Spleen (tissue), 11 donors: Measurements from ENCODE around the gene PALS1. TPM values are rescaled to one million over a fixed set of nuclear protein-coding genes. Genes with fewer than 3 reads are reported as not detected.
"Not testable (repeated sequence)": the region's sequence is repeated elsewhere in the genome, so short reads cannot be mapped to it uniquely, and the experiment has no call there.

Experiments used
- DNase-seq: peaks from one replicate; pipeline ENCODE4 v3.0.0-alpha.2; 2020
- H3K27ac ChIP-seq, 8 donors: fragments of 200-600 bp; sonication (generic) in 7 of 8; 1 replicate in 4 of 8; 2 replicates in 4 of 8; pipeline versions ENCODE4 v1.5.0 to v1.8.0; 2016 to 2021; ENCODE audit warnings: inconsistent platforms in 4 of 8, mild to moderate bottlenecking in 4 of 8, moderate library complexity in 1 of 8
- H3K27me3 ChIP-seq, 7 donors: fragments of 200-600 bp; sonication (generic) in 6 of 7; replicated peaks in 1 of 7; 1 replicate in 4 of 7; 2 replicates in 3 of 7; pipeline versions ENCODE4 v1.5.0 to v1.8.0; 2016 to 2021; ENCODE audit warnings: inconsistent platforms in 3 of 7, mild to moderate bottlenecking in 1 of 7
- H3K36me3 ChIP-seq, 6 donors: fragments of 200-600 bp; sonication (generic) in 5 of 6; 1 replicate in 4 of 6; 2 replicates in 2 of 6; pipeline versions ENCODE4 v1.5.0 to v1.8.0; 2016 to 2021; ENCODE audit warnings: inconsistent platforms in 2 of 6
- H3K4me1 ChIP-seq, 6 donors: fragments of 200-600 bp; sonication (generic) in 5 of 6; 1 replicate in 3 of 6; 2 replicates in 3 of 6; pipeline versions ENCODE4 v1.5.0 to v1.8.0; 2016 to 2021; ENCODE audit warnings: inconsistent platforms in 3 of 6
- H3K4me3 ChIP-seq, 8 donors: fragments of 200-600 bp; sonication (generic) in 7 of 8; 1 replicate in 4 of 8; 2 replicates in 4 of 8; pipeline versions ENCODE4 v1.5.0 to v1.8.0; 2016 to 2021; ENCODE audit warnings: inconsistent platforms in 4 of 8, mild to moderate bottlenecking in 4 of 8, moderate library complexity in 2 of 8
- H3K9me3 ChIP-seq, 8 donors: fragments of 200-600 bp; sonication (generic) in 7 of 8; 1 replicate in 4 of 8; 2 replicates in 4 of 8; pipeline versions ENCODE4 v1.5.0 to v1.8.0; 2016 to 2021; ENCODE audit warnings: inconsistent platforms in 4 of 8
- POLR2A ChIP-seq, 3 donors: fragments of 450-650 bp; IDR thresholded peaks; one replicate each; pipeline ENCODE4 v1.5.1; 2017; ENCODE audit warnings: antibody characterized with exemption in 3 of 3, mild to moderate bottlenecking in 1 of 3
- POLR2AphosphoS5 ChIP-seq, 3 donors: sonication (generic); formaldehyde crosslinking; IDR thresholded peaks; one replicate each; pipeline ENCODE4 v1.5.1; 2017; ENCODE audit warnings: antibody characterized with exemption in 3 of 3
- WGBS, 5 donors: extraction: QIAGEN DNeasy Blood & Tissue Kit in 3 of 5; methylation state at CpG; one replicate each; pipeline versions ENCODE4 v1.1.5 to v1.1.7; 2013 to 2018; 5-methylcytosine and 5-hydroxymethylcytosine counted together
- intact Hi-C: fragments of 100-400 bp; cut with DNase I; formaldehyde crosslinking; loops from one replicate; pipeline ENCODE4 v1.15.0; 2023; ENCODE audit warnings: low total_unique reads
- polyA plus RNA-seq, 3 donors: library from polyadenylated mRNA; stranded (reverse); fragments of 200-250 nt; gene quantifications; one replicate each; pipeline ENCODE4 v1.2.1, GENCODE V29; 2013
- total RNA-seq, 7 donors: library from RNA; depleted of rRNA in 3 of 7; stranded (reverse); fragments of >200 nt in 3 of 7; fragmentation: NEBNext Ultra II Directional in 4 of 7; extraction: Animal tissue kit (Norgen Biotek cat#: 25700) in 4 of 7; gene quantifications; one replicate each; pipeline versions ENCODE4 v1.1.0 to v1.2.1, GENCODE V29; 2016 to 2021
- TF ChIP-seq, protein P1 (sequence below), 11 experiments: fragments of 200-600 bp in 7 of 11; fragments of 450-650 bp in 4 of 11; sonication (generic) in 4 of 11; IDR thresholded peaks in 8 of 11; conservative IDR thresholded peaks in 3 of 11; 1 replicate in 7 of 11; 2 replicates in 4 of 11; pipeline versions ENCODE4 v1.4.0 to v1.8.0; 2016 to 2021; ENCODE audit warnings: antibody characterized with exemption in 11 of 11, inconsistent platforms in 4 of 11, mild to moderate bottlenecking in 1 of 11
- donor health status: healthy with polysubstance abuse.
- donor health status: DM: no; HTN: no; CAD: no; lungs with moderate emphysema.
- donor health status: DM: no; HTN: no; CAD: no.
- donor health status: Bipolar disorder and iron deficiency.
- donor health status: healthy.
- donor health status: DM: no; HTN: no; CAD: no.
- donor health status: DM: yes; HTN: yes; CAD: no.

The PALS1 gene
- total and polyA plus RNA-seq, 10 donors, result 2.0 to 26.8 (median 16.1) TPM

DNA sequence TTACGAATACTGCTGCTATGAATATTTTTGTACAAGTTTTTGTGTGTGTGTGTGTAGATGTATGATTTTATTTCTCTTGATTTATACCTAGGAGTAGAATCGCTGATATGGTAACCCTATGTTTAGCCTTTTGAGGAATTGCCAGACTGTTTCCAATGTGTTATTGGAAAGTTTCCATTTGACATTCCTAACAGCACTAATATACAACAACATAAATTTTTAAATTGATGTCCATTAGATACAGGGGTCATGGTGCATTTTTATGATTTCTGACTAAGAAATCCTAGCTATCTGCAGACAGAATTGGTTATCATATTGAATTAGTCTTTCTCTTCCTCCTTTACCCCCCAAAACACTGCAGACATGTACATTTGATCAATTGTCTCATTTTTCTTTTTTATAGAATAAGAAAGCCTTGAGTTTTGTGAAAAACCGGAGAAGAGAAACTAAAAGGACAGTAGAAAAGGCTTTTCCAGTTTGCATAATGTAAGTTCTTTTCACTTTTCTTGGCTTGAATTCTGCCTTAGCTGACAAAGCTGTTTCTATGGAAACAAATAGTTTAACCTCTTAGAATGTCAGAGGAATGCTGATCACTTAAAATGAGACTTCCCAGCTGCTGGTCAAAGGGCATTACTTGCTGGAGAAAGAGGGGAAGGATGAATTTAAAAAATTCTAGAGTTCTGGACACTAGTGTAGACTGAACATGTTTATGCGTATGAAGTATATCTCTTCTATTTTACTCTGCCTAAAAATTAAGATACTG, 28.2 kb downstream of the PALS1 start:
- H3K9me3 ChIP-seq, result peaks cover 0 to 7% (median 0%) of the 10 kb centered on the region in 8 donors
- DNase-seq, result no peak
- peaks cover 0 to 27% (median 0%) of the 10 kb centered on the region in 6 donors for H3K36me3 ChIP-seq
- TF ChIP-seq, protein P1, sequence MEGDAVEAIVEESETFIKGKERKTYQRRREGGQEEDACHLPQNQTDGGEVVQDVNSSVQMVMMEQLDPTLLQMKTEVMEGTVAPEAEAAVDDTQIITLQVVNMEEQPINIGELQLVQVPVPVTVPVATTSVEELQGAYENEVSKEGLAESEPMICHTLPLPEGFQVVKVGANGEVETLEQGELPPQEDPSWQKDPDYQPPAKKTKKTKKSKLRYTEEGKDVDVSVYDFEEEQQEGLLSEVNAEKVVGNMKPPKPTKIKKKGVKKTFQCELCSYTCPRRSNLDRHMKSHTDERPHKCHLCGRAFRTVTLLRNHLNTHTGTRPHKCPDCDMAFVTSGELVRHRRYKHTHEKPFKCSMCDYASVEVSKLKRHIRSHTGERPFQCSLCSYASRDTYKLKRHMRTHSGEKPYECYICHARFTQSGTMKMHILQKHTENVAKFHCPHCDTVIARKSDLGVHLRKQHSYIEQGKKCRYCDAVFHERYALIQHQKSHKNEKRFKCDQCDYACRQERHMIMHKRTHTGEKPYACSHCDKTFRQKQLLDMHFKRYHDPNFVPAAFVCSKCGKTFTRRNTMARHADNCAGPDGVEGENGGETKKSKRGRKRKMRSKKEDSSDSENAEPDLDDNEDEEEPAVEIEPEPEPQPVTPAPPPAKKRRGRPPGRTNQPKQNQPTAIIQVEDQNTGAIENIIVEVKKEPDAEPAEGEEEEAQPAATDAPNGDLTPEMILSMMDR (IDR thresholded peaks at IDR 0.05 in 8 of 11, conservative IDR thresholded peaks at IDR 0.05 in 3 of 11), result no peak
- TF ChIP-seq POLR2A (IDR thresholded peaks at IDR 0.05), result no peak
- no peak for TF ChIP-seq POLR2AphosphoS5 (IDR thresholded peaks at IDR 0.05)
- peaks cover 0 to 50% (median 20%) of the 10 kb centered on the region in 6 donors for H3K4me1 ChIP-seq
- peak overlapping the region in 3 of 8 donors; percentile 13 to 24 (median 14) for H3K4me3 ChIP-seq
- H3K27ac ChIP-seq, result peak overlapping the region in 7 of 8 donors; percentile 50 to 65 (median 57)
- 70 to 75% (median 73%) methylated on average over 4 of the region's 4 CpGs for WGBS, 5 donors
- intact Hi-C loops, result no loop called here
- no peaks in the 10 kb centered on the region for H3K27me3 ChIP-seq

DNA sequence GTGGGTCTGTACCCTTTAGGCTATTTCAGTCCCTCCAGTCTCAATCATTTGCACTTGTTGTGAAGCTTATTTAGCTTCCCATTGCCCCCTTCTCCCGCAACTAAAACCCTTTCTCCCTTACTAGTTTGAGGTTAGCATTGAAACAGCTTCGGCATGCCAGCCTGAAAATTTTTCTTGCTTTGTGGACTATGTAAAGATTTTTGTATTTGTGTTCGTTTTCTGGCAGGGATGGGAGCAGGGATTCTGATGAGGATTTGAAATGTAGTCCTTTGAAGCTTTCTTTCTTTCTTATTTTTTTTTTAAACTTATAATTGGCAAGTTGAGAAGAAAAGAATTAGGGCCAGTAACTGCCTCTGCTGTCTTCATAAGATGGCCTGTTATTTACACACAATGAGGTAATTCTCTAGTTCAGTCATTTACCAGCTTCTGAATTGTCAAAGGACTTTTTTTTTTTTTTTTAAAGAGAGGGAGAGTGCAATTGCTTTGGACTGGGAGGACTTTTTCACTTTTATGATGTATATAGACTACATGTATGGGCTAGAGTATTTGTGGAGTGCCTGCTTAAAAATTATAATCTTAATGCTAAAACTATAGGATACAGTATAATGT, 29.0 kb downstream of the PALS1 start:
- H3K36me3 ChIP-seq, result peaks cover 0 to 27% (median 0%) of the 10 kb centered on the region in 6 donors

DNA sequence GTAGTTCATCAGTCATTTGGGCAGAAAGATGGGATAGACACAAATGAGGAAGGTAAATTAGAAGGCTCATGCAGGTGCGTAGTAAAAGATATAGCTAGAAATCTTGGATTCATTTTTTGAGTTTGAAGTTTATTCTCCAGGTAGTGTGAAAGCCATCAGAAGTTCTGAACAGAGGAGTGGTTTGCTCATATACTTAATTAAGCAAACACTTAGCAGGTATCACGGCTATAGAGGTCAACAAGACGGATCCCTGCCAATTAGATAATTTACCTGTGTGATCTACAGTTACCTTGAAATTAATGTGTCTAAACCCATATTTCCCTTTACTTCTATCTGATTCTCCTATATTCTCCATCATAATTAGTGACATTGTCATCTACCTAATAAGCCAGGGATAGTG, 29.7 kb downstream of the PALS1 start:
- H3K27ac ChIP-seq, result peak overlapping the region in 6 of 8 donors; percentile 0 to 65 (median 44)
- WGBS, 5 donors, result 79 to 97% (median 92%) methylated on average over 3 of the region's 3 CpGs

More for the DNA sequence above, 29.0 kb downstream of the PALS1 start:
- Histone ChIP-seq H3K27ac (peak overlapping the region in 7 of 8 donors; percentile 36 to 65 (median 52)), H3K9me3 (peaks cover 0 to 7% (median 0%) of the 10 kb centered on the region in 8 donors), H3K27me3 (no peaks in the 10 kb centered on the region), H3K4me1 (peaks cover 0 to 50% (median 19%) of the 10 kb centered on the region in 6 donors), H3K4me3 (no peak overlapping the region)
- TF ChIP-seq, protein P1 (IDR thresholded peaks at IDR 0.05 in 8 of 11, conservative IDR thresholded peaks at IDR 0.05 in 3 of 11), result no peak
- no peak for DNase-seq
- intact Hi-C loops, result no loop called here
- 77 to 86% (median 79%) methylated on average over 3 of the region's 3 CpGs for WGBS, 5 donors

DNA sequence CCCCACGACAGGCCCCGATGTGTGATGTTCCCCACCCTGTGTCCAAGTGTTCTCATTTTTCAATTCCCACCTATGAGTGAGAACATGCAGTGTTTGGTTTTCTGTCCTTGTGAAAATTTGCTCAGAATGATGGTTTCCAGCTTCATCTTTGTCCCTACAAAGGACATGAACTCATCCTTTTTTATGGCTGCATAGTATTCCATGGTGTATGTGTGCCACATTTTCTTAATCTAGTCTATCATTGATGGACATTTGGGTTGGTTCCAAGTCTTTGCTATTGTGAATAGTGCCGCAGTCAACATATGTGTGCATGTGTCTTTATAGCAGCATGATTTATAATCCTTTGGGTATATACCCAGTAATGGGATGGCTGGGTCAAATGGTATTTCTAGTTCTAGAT, 32.0 kb downstream of the PALS1 start:
- H3K4me3 ChIP-seq, H3K9me3 ChIP-seq, H3K27ac ChIP-seq, H3K27me3 ChIP-seq, DNase-seq, intact Hi-C loops: not testable (repeated sequence)
- H3K36me3 ChIP-seq, result peaks cover 0 to 27% (median 0%) of the 10 kb centered on the region in 6 donors
- peaks cover 0 to 44% (median 18%) of the 10 kb centered on the region in 6 donors for H3K4me1 ChIP-seq
- WGBS, 5 donors, result 96 to 100% (median 98%) methylated on average over 3 of the region's 3 CpGs

More for the DNA sequence above, 29.7 kb downstream of the PALS1 start:
- DNase-seq, result no peak
- Histone ChIP-seq H3K27me3 (no peaks in the 10 kb centered on the region), H3K36me3 (peaks cover 0 to 27% (median 0%) of the 10 kb centered on the region in 6 donors), H3K4me3 (no peak overlapping the region), H3K9me3 (peaks cover 0 to 7% (median 0%) of the 10 kb centered on the region in 8 donors), H3K4me1 (peaks cover 1 to 51% (median 18%) of the 10 kb centered on the region in 6 donors)
- TF ChIP-seq POLR2A (IDR thresholded peaks at IDR 0.05), result no peak
- TF ChIP-seq POLR2AphosphoS5 (IDR thresholded peaks at IDR 0.05), result no peak
- TF ChIP-seq, protein P1 (IDR thresholded peaks at IDR 0.05 in 8 of 11, conservative IDR thresholded peaks at IDR 0.05 in 3 of 11), result no peak
- intact Hi-C loops, result no loop called here
